OCI-LY7 (cell line): ENCODE results near the gene CHD9.

ENCODE experiments used
- CTCF ChIP-seq: fragments of 200-600 bp; sonication (generic); conservative IDR thresholded peaks from 2 replicates; pipeline ENCODE4 v1.5.1; 2014; ENCODE audit warnings: mild to moderate bottlenecking, antibody characterized with exemption, low read length, moderate library complexity, mixed read lengths
- EZH2phosphoT487 ChIP-seq: fragments of 200-600 bp; sonication (generic); IDR thresholded peaks from 2 replicates; pipeline ENCODE4 v1.6.1; 2018; ENCODE audit warnings: low read depth, borderline replicate concordance, mild to moderate bottlenecking, mixed run types, antibody characterized with exemption, low read length, moderate library complexity, mixed read lengths

GRCh38 chr16:53370827-53371226 lies 316.0 kb downstream of the CHD9 start:
- no peak for TF ChIP-seq CTCF
- no peak for TF ChIP-seq EZH2phosphoT487
